ENCODE data around the gene POP5. TPM values are rescaled to one million over a fixed set of nuclear protein-coding genes. Genes with fewer than 3 reads are reported as not detected.

Gene POP5
- polyA plus RNA-seq, 1 experiment, result 46.7 TPM

DNA sequence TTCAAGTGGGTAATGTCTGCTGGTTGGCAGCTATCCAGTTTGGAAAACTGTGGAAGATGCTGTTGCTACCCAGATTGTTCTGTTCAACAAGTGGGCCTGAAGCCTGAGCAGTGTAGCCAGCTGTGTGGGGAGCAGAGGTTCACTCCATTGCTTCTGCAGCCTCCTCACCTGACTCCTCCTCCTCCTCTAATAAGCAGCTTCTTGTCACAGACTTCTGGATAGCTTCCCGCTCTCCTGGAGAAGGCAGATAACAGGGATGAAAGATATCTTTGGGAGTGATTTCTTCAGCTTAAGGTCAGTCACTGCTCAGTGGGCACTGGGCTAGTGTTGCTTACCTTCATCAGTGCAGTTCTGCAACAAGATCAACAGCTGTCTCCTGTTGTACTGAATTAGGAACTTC, 2.0 kb downstream of the POP5 start:
- H3K27me3 ChIP-seq (ENCODE audit: control insufficient read depth, insufficient read depth, low read length), result no peaks in the 10 kb centered on the region
- H3K36me3 ChIP-seq (ENCODE audit: control insufficient read depth, insufficient read depth, low read length), result peaks cover 16% of the 10 kb centered on the region
- POLR2A ChIA-PET, result no interaction called here
- CTCF ChIA-PET, result interaction anchor here (1.1 to 7.0 kb wide), 2 partner anchors 19 to 70 kb away, joined by 4 to 60 read pairs; no protein-coding TSS in a partner anchor
- H3K4me3 ChIP-seq (ENCODE audit: low read depth, low read length), result no peak overlapping the region
- TF ChIP-seq, protein P1, sequence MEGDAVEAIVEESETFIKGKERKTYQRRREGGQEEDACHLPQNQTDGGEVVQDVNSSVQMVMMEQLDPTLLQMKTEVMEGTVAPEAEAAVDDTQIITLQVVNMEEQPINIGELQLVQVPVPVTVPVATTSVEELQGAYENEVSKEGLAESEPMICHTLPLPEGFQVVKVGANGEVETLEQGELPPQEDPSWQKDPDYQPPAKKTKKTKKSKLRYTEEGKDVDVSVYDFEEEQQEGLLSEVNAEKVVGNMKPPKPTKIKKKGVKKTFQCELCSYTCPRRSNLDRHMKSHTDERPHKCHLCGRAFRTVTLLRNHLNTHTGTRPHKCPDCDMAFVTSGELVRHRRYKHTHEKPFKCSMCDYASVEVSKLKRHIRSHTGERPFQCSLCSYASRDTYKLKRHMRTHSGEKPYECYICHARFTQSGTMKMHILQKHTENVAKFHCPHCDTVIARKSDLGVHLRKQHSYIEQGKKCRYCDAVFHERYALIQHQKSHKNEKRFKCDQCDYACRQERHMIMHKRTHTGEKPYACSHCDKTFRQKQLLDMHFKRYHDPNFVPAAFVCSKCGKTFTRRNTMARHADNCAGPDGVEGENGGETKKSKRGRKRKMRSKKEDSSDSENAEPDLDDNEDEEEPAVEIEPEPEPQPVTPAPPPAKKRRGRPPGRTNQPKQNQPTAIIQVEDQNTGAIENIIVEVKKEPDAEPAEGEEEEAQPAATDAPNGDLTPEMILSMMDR (IDR thresholded peaks at IDR 0.05; ENCODE audit: insufficient read depth, low read depth, low read length), result no peak
- no peak for DNase-seq (ENCODE audit: low read depth)

DNA sequence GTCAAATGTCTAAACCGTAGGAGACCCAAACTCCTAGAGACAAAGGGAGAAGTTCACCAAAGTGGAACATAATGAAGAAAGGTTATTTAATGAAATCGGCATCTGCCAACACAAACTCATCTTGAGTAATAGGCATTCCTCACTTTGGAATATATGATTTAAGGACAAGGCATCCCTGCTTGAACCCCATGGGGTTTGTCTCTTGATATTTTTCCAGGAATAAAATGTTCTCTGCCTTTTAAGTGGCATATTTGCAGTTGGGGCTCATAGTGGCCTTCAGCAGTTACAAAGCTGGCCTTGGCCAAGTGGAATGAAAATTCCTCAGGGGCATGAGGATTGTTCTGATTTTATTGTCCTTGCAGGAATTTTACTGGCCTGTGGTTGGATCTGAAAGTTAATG, 7.1 kb downstream of the POP5 start:
- TF ChIP-seq, protein P1 (IDR thresholded peaks at IDR 0.05; ENCODE audit: insufficient read depth, low read depth, low read length), result no peak
- H3K27me3 ChIP-seq (ENCODE audit: control insufficient read depth, insufficient read depth, low read length), result no peaks in the 10 kb centered on the region
- no peak overlapping the region for H3K4me3 ChIP-seq (ENCODE audit: low read depth, low read length)
- no peak for DNase-seq (ENCODE audit: low read depth)
- POLR2A ChIA-PET, result no interaction called here
- CTCF ChIA-PET, result interaction anchor here (0.9 kb wide), 1 partner anchor 14 kb away, joined by 3 read pairs; no protein-coding TSS in a partner anchor
- H3K36me3 ChIP-seq (ENCODE audit: control insufficient read depth, insufficient read depth, low read length), result peaks cover 25% of the 10 kb centered on the region

DNA sequence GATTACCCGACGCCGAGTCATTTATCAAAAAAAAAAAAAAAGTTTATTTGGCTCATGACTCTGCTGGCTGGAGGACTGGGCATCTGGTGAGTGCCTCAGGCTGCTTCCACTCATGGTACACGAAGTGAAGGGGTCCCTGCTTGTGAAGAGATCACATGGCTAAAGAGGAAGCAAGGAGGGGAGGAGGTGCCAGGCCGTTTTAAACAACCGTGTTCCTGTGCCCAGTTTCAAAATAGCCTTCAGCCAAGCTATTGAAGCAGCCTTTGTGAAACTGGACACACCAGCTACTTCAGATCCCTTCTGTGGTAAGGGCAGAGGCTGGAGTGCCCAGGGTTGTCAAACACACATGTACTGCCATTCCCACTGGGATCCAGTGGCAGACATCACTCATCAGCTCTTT, 7.6 kb downstream of the POP5 start:
- Histone ChIP-seq H3K4me3 (ENCODE audit: low read depth, low read length) (no peak overlapping the region), H3K36me3 (ENCODE audit: control insufficient read depth, insufficient read depth, low read length) (peaks cover 27% of the 10 kb centered on the region), H3K27me3 (ENCODE audit: control insufficient read depth, insufficient read depth, low read length) (no peaks in the 10 kb centered on the region)
- ChIA-PET POLR2A (no interaction called here), CTCF (no interaction called here)
- TF ChIP-seq, protein P1 (IDR thresholded peaks at IDR 0.05; ENCODE audit: insufficient read depth, low read depth, low read length), result no peak
- no peak for DNase-seq (ENCODE audit: low read depth)

DNA sequence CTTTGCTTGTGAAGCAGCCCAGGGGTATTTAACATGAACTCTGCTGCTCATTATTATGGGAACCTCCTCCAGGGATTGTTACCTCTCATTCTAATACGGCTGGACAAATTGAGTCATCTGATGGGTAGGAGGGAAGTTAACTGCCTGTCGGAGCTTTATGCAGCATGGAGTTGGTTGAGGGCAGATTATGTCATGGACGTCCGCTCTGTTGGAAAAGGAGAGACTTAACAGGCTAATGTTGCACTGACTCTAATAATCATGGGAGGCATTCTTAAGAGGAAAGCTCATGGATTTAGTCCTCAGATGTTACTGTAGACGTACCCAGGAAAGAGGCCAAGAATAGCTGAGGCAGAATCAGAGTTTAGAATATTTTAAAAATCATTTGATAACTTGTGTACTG, 9.9 kb downstream of the POP5 start:
- CTCF ChIA-PET, result interaction anchor here (0.6 to 1.9 kb wide), 4 partner anchors 13 to 204 kb away, joined by 3 to 8 read pairs (median 3); no protein-coding TSS in a partner anchor
- POLR2A ChIA-PET, result interaction anchor here (0.6 kb wide), 1 partner anchor 9 kb away, joined by 3 read pairs; no protein-coding TSS in a partner anchor
- DNase-seq (ENCODE audit: low read depth), result no peak
- Histone ChIP-seq H3K36me3 (ENCODE audit: control insufficient read depth, insufficient read depth, low read length) (peaks cover 26% of the 10 kb centered on the region), H3K4me3 (ENCODE audit: low read depth, low read length) (no peak overlapping the region), H3K27me3 (ENCODE audit: control insufficient read depth, insufficient read depth, low read length) (no peaks in the 10 kb centered on the region)
- TF ChIP-seq, protein P1 (IDR thresholded peaks at IDR 0.05; ENCODE audit: insufficient read depth, low read depth, low read length), result no peak

DNA sequence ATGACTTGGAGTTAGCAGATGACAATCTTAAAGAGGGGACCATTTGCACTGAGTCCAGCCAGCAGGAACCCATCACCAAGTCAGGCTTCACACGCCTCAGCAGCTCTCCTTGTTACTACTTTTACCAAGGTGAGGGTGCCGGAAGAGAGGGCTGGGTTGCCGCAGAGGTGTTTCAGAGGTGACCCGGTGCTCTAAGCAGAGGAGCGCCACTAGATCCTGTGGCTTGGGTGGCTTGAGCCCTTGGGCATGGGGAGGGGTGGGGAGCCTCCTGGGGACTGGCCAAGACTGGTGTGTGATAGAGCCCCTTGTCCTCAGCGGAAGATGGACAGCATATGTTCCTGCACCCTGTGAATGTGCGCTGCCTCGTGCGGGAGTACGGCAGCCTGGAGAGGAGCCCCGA, 17.7 kb downstream of the POP5 start:
- H3K36me3 ChIP-seq (ENCODE audit: control insufficient read depth, insufficient read depth, low read length), result peaks cover 35% of the 10 kb centered on the region
- H3K27me3 ChIP-seq (ENCODE audit: control insufficient read depth, insufficient read depth, low read length), result no peaks in the 10 kb centered on the region
- no peak for DNase-seq (ENCODE audit: low read depth)
- H3K4me3 ChIP-seq (ENCODE audit: low read depth, low read length), result no peak overlapping the region
- TF ChIP-seq, protein P1 (IDR thresholded peaks at IDR 0.05; ENCODE audit: insufficient read depth, low read depth, low read length), result no peak
- ChIA-PET CTCF (no interaction called here), POLR2A (no interaction called here)

Measured in BJ (cell line).